Measurements from ENCODE around the gene HARBI1.

Gene HARBI1

GRCh38 chr11:46617134-46617971, at the start of gene HARBI1, which contains the start of gene ATG13:
TSS of gene HARBI1 (minus strand) at chr11:46617227. CDS start at chr11:46616237, 990 bp downstream.
TSS of gene ATG13 (plus strand) at chr11:46617553. CDS start at chr11:46644292, 26,739 bp downstream.
- H3K36me3 Mint-ChIP-seq (ENCODE audit: low read depth), result peaks cover 35% of the 10 kb centered on the region
- DNase-seq, result peak; percentile 95
- peaks cover 40% of the 10 kb centered on the region for H3K4me1 Mint-ChIP-seq (ENCODE audit: low read depth)
- H3K9me3 Mint-ChIP-seq, result no peaks in the 10 kb centered on the region
- H3K27ac Mint-ChIP-seq, result peak within 1 kb of the TSS; percentile 100
- peak within 1 kb of the TSS; percentile 90 for H3K4me3 Mint-ChIP-seq
- H3K27me3 Mint-ChIP-seq, result no peaks in the 10 kb centered on the region

- Mint-ChIP-seq H3K27me3 (no peaks in the 10 kb centered on the region), H3K9me3 (no peaks in the 10 kb centered on the region), H3K4me1 (ENCODE audit: low read depth) (peaks cover 21% of the 10 kb centered on the region), H3K27ac (peak overlapping the region; percentile 65), H3K4me3 (no peak overlapping the region), H3K36me3 (ENCODE audit: low read depth) (peaks cover 85% of the 10 kb centered on the region)
- no peak for DNase-seq
Measured at GRCh38 chr11:46666516-46666915, 49.5 kb upstream of the HARBI1 start.

GRCh38 chr11:46665356-46665755, 48.3 kb upstream of the HARBI1 start:
- no peaks in the 10 kb centered on the region for H3K27me3 Mint-ChIP-seq
- H3K4me3 Mint-ChIP-seq, result no peak overlapping the region
- DNase-seq, result no peak
- H3K4me1 Mint-ChIP-seq (ENCODE audit: low read depth), result peaks cover 10% of the 10 kb centered on the region
- H3K9me3 Mint-ChIP-seq, result no peaks in the 10 kb centered on the region
- no peak overlapping the region for H3K27ac Mint-ChIP-seq
- peaks cover 82% of the 10 kb centered on the region for H3K36me3 Mint-ChIP-seq (ENCODE audit: low read depth)

- H3K4me3 Mint-ChIP-seq, result no peak overlapping the region
- peaks cover 4% of the 10 kb centered on the region for H3K4me1 Mint-ChIP-seq (ENCODE audit: low read depth)
- peaks cover 84% of the 10 kb centered on the region for H3K36me3 Mint-ChIP-seq (ENCODE audit: low read depth)
- no peak for DNase-seq
- H3K27me3 Mint-ChIP-seq, result no peaks in the 10 kb centered on the region
- H3K27ac Mint-ChIP-seq, result no peak overlapping the region
- no peaks in the 10 kb centered on the region for H3K9me3 Mint-ChIP-seq
Measured at GRCh38 chr11:46664612-46665011, 47.6 kb upstream of the HARBI1 start.

- peak overlapping the region; percentile 18 for H3K27ac Mint-ChIP-seq
- H3K36me3 Mint-ChIP-seq (ENCODE audit: low read depth), result peaks cover 84% of the 10 kb centered on the region
- no peak overlapping the region for H3K4me3 Mint-ChIP-seq
- no peaks in the 10 kb centered on the region for H3K27me3 Mint-ChIP-seq
- H3K4me1 Mint-ChIP-seq (ENCODE audit: low read depth), result no peaks in the 10 kb centered on the region
- DNase-seq, result no peak
- no peaks in the 10 kb centered on the region for H3K9me3 Mint-ChIP-seq
Measured at GRCh38 chr11:46663277-46663940, 46.4 kb upstream of the HARBI1 start.

- H3K4me3 Mint-ChIP-seq, result no peak overlapping the region
- H3K9me3 Mint-ChIP-seq, result no peaks in the 10 kb centered on the region
- peaks cover 85% of the 10 kb centered on the region for H3K36me3 Mint-ChIP-seq (ENCODE audit: low read depth)
- DNase-seq, result no peak
- H3K27ac Mint-ChIP-seq, result peak overlapping the region; percentile 29
- H3K4me1 Mint-ChIP-seq (ENCODE audit: low read depth), result no peaks in the 10 kb centered on the region
- no peaks in the 10 kb centered on the region for H3K27me3 Mint-ChIP-seq
Measured at GRCh38 chr11:46662366-46662765, 45.3 kb upstream of the HARBI1 start.

- no peaks in the 10 kb centered on the region for H3K27me3 Mint-ChIP-seq
- no peaks in the 10 kb centered on the region for H3K4me1 Mint-ChIP-seq (ENCODE audit: low read depth)
- no peak for DNase-seq
- no peak overlapping the region for H3K4me3 Mint-ChIP-seq
- no peak overlapping the region for H3K27ac Mint-ChIP-seq
- H3K36me3 Mint-ChIP-seq (ENCODE audit: low read depth), result peaks cover 85% of the 10 kb centered on the region
- no peaks in the 10 kb centered on the region for H3K9me3 Mint-ChIP-seq
Measured at GRCh38 chr11:46661836-46662235, 44.8 kb upstream of the HARBI1 start.

- H3K27me3 Mint-ChIP-seq, result no peaks in the 10 kb centered on the region
- H3K4me3 Mint-ChIP-seq, result no peak overlapping the region
- H3K4me1 Mint-ChIP-seq (ENCODE audit: low read depth), result no peaks in the 10 kb centered on the region
- DNase-seq, result no peak
- H3K36me3 Mint-ChIP-seq (ENCODE audit: low read depth), result peaks cover 83% of the 10 kb centered on the region
- H3K27ac Mint-ChIP-seq, result no peak overlapping the region
- H3K9me3 Mint-ChIP-seq, result no peaks in the 10 kb centered on the region
Measured at GRCh38 chr11:46659908-46660307, 42.9 kb upstream of the HARBI1 start.

GRCh38 chr11:46658259-46658658, 41.2 kb upstream of the HARBI1 start:
- peaks cover 71% of the 10 kb centered on the region for H3K36me3 Mint-ChIP-seq (ENCODE audit: low read depth)
- no peak for DNase-seq
- H3K27ac Mint-ChIP-seq, result no peak overlapping the region
- no peaks in the 10 kb centered on the region for H3K4me1 Mint-ChIP-seq (ENCODE audit: low read depth)
- no peak overlapping the region for H3K4me3 Mint-ChIP-seq
- no peaks in the 10 kb centered on the region for H3K9me3 Mint-ChIP-seq
- no peaks in the 10 kb centered on the region for H3K27me3 Mint-ChIP-seq

- Mint-ChIP-seq H3K4me3 (no peak overlapping the region), H3K36me3 (ENCODE audit: low read depth) (peaks cover 74% of the 10 kb centered on the region), H3K27me3 (no peaks in the 10 kb centered on the region), H3K27ac (peak overlapping the region; percentile 6), H3K9me3 (no peaks in the 10 kb centered on the region), H3K4me1 (ENCODE audit: low read depth) (no peaks in the 10 kb centered on the region)
- DNase-seq, result no peak
Measured at GRCh38 chr11:46657186-46657585, 40.2 kb upstream of the HARBI1 start.

GRCh38 chr11:46655631-46656030, 38.6 kb upstream of the HARBI1 start:
- H3K36me3 Mint-ChIP-seq (ENCODE audit: low read depth), result peaks cover 76% of the 10 kb centered on the region

GRCh38 chr11:46649180-46649738, 32.2 kb upstream of the HARBI1 start:
- Mint-ChIP-seq H3K4me3 (no peak overlapping the region), H3K4me1 (ENCODE audit: low read depth) (no peaks in the 10 kb centered on the region), H3K27me3 (no peaks in the 10 kb centered on the region), H3K9me3 (no peaks in the 10 kb centered on the region), H3K27ac (peak overlapping the region; percentile 7), H3K36me3 (ENCODE audit: low read depth) (peaks cover 80% of the 10 kb centered on the region)
- no peak for DNase-seq

More at GRCh38 chr11:46655631-46656030, 38.6 kb upstream of the HARBI1 start:
- Mint-ChIP-seq H3K4me3 (no peak overlapping the region), H3K9me3 (no peaks in the 10 kb centered on the region), H3K27ac (no peak overlapping the region), H3K4me1 (ENCODE audit: low read depth) (no peaks in the 10 kb centered on the region), H3K27me3 (no peaks in the 10 kb centered on the region)
- no peak for DNase-seq

- H3K4me1 Mint-ChIP-seq (ENCODE audit: low read depth), result peaks cover 12% of the 10 kb centered on the region
- no peaks in the 10 kb centered on the region for H3K9me3 Mint-ChIP-seq
- DNase-seq, result no peak
- no peak overlapping the region for H3K4me3 Mint-ChIP-seq
- H3K36me3 Mint-ChIP-seq (ENCODE audit: low read depth), result peaks cover 76% of the 10 kb centered on the region
- H3K27ac Mint-ChIP-seq, result no peak overlapping the region
- H3K27me3 Mint-ChIP-seq, result no peaks in the 10 kb centered on the region
Measured at GRCh38 chr11:46643986-46644385, 27.0 kb upstream of the HARBI1 start.

GRCh38 chr11:46643531-46643930, 26.5 kb upstream of the HARBI1 start:
- Mint-ChIP-seq H3K36me3 (ENCODE audit: low read depth) (peaks cover 76% of the 10 kb centered on the region), H3K27ac (no peak overlapping the region), H3K4me1 (ENCODE audit: low read depth) (peaks cover 12% of the 10 kb centered on the region), H3K27me3 (no peaks in the 10 kb centered on the region), H3K9me3 (no peaks in the 10 kb centered on the region), H3K4me3 (no peak overlapping the region)
- no peak for DNase-seq
